Sigmoid colon (tissue), 4 donors: ENCODE data around the gene MRO.

Experiments
- CTCF ChIP-seq, 4 experiments: fragments of 450-650 bp in 3 of 4; fragments of 200-600 bp in 1 of 4; IDR thresholded peaks; one replicate each; pipeline ENCODE4 v1.5.1; 2016 to 2019; ENCODE audit warnings: antibody characterized with exemption in 4 of 4, mild to moderate bottlenecking in 3 of 4, moderate library complexity in 2 of 4
- EP300 ChIP-seq, 4 donors: sonication (generic); formaldehyde crosslinking; IDR thresholded peaks; one replicate each; pipeline ENCODE4 v1.6.1; 2017; ENCODE audit warnings: antibody characterized with exemption in 4 of 4
- POLR2A ChIP-seq, 2 donors: fragments of 450-650 bp; IDR thresholded peaks; one replicate each; pipeline ENCODE4 v1.6.1; 2016; ENCODE audit warnings: antibody characterized with exemption in 2 of 2, mild to moderate bottlenecking in 2 of 2, moderate library complexity in 2 of 2

GRCh38 chr18:50803592-50803991 is 16.2 kb downstream of the MRO start:
- TF ChIP-seq CTCF (IDR thresholded peaks at IDR 0.05) (no peak), POLR2A (IDR thresholded peaks at IDR 0.05) (no peak), EP300 (IDR thresholded peaks at IDR 0.05) (no peak)
